ENCODE measurements around the gene PSMF1. TPM values are rescaled to one million over a fixed set of nuclear protein-coding genes. Genes with fewer than 3 reads are reported as not detected.

PSMF1 gene
- total RNA-seq, 3 donors from 2014 or later = 113 to 118 (median 117) TPM

DNA sequence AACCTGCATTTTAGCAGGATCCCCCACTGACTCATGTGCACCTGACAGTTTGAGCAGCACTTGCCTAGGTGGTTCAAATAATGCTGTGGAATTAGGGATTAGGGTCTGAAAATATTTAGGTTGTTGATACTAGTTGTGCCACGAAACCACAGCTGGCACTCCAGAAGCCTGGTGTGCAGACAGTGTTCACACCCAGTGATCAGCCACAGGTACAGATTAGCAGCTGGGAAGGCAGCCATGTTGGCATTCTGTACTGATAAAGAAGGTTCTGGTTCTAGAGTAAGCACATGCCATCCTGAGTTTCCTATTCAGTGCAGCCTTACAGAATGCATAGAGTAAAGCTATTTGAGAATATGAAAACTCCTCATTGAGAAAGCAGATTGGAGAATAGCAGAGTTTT lies 36.3 kb downstream of the PSMF1 start:
- no peak for ATAC-seq
- Histone ChIP-seq H3K4me1 (ENCODE audit: low read depth) (no peaks in the 10 kb centered on the region), H3K4me3 (no peak overlapping the region), H3K36me3 (ENCODE audit: low read depth) (no peaks in the 10 kb centered on the region), H3K9me3 (no peaks in the 10 kb centered on the region)
- TF ChIP-seq, protein P1, sequence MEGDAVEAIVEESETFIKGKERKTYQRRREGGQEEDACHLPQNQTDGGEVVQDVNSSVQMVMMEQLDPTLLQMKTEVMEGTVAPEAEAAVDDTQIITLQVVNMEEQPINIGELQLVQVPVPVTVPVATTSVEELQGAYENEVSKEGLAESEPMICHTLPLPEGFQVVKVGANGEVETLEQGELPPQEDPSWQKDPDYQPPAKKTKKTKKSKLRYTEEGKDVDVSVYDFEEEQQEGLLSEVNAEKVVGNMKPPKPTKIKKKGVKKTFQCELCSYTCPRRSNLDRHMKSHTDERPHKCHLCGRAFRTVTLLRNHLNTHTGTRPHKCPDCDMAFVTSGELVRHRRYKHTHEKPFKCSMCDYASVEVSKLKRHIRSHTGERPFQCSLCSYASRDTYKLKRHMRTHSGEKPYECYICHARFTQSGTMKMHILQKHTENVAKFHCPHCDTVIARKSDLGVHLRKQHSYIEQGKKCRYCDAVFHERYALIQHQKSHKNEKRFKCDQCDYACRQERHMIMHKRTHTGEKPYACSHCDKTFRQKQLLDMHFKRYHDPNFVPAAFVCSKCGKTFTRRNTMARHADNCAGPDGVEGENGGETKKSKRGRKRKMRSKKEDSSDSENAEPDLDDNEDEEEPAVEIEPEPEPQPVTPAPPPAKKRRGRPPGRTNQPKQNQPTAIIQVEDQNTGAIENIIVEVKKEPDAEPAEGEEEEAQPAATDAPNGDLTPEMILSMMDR (IDR thresholded peaks at IDR 0.05) = no peak
- DNase-seq = no peak
- intact Hi-C loops (cut with DNase I, micrococcal nuclease) = no loop called here

DNA sequence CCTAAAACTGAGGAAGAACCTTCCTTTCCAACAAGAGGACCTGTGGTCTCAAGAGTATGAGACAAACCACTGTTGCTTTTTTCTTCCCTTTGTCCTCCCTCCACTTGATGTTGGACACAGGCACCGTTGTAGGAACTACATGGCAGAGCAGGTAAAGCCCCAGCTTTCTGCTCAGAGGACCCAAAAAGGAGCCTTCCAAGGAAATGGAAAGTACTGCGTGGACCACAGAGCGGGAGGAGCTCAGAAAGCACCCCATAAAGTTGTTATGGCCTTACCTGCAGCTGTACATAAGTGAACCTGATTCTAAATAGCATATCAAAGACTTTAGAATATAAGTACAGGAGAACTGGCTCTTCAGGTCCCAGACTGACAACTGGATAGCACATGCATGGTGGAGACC lies 36.9 kb downstream of the PSMF1 start:
- intact Hi-C loops (cut with DNase I, micrococcal nuclease) = no loop called here
- Histone ChIP-seq H3K4me1 (ENCODE audit: low read depth) (no peaks in the 10 kb centered on the region), H3K9me3 (no peaks in the 10 kb centered on the region), H3K4me3 (no peak overlapping the region), H3K36me3 (ENCODE audit: low read depth) (no peaks in the 10 kb centered on the region)
- no peak for DNase-seq
- TF ChIP-seq, protein P1 (IDR thresholded peaks at IDR 0.05) = no peak
- ATAC-seq = no peak

DNA sequence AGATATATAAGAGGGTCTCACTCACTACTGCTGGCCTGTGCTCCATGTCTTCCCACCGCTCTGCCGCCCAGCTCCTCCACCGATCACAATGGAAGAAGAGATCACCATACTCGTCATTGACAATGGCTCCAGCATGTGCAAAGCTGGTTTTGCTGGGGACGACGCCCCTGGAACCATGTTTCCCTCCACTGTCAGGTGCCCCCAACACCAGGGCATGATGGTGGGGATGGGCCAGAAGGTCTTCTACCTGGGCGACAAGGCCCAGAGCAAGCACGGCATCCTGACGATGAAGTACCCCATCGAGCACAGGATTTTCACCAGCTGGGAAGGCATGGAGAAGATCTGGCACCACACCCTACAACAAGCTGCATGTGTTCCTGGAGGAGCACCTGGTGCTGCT lies 42.1 kb downstream of the PSMF1 start:
- intact Hi-C loops (cut with DNase I, micrococcal nuclease) = no loop called here
- no peak for ATAC-seq
- TF ChIP-seq, protein P1 (IDR thresholded peaks at IDR 0.05) = no peak

DNA sequence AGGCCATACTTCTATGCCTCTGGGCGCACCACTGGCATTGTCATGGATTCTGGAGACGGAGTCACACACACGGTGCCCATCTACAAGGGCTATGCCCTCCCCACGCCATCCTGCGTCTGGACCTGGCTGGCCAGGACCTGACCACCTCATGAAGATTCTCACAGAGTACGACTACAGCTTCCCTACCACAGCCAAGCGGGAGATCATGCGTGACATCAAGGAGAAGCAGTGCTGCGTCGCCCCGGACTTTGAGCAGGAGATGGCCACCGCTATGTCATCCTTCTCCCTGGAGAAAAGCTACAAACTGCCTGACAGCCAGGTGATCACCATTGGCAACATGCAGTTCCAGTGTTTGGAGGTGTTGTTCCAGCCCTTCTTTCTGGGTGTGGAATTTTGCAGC lies 42.6 kb downstream of the PSMF1 start:
- no peaks in the 10 kb centered on the region for H3K9me3 ChIP-seq
- no peaks in the 10 kb centered on the region for H3K36me3 ChIP-seq (ENCODE audit: low read depth)
- no peaks in the 10 kb centered on the region for H3K4me1 ChIP-seq (ENCODE audit: low read depth)
- TF ChIP-seq, protein P1 (IDR thresholded peaks at IDR 0.05) = no peak
- ATAC-seq (no peak), DNase-seq (no peak)
- intact Hi-C loops (cut with DNase I, micrococcal nuclease) = no loop called here
- H3K4me3 ChIP-seq = no peak overlapping the region

More for the DNA sequence above, 42.1 kb downstream of the PSMF1 start:
- Histone ChIP-seq H3K4me3 (no peak overlapping the region), H3K36me3 (ENCODE audit: low read depth) (no peaks in the 10 kb centered on the region), H3K9me3 (no peaks in the 10 kb centered on the region), H3K4me1 (ENCODE audit: low read depth) (no peaks in the 10 kb centered on the region)
- no peak for DNase-seq

DNA sequence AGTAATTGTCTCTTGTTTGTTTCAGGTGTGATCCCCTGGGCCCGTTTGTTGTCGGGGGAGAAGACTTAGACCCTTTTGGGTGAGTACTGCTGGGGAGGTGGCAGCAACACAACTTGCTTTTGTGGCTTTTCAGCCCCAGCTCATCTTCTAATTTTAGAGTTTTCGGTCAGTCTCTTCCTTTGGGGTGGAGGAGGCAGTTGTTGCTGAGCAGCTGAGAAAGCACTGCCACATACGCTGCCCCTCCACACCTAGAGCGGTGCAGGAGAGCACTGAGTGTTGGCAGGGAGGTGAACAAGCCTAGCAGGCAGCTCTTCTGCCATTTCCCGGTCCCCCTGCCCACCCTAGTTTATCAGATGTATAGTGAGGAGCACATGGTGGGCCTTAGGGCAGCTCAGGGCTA lies 44.7 kb downstream of the PSMF1 start:
- TF ChIP-seq, protein P1 (IDR thresholded peaks at IDR 0.05) = no peak
- no peaks in the 10 kb centered on the region for H3K4me1 ChIP-seq (ENCODE audit: low read depth)
- no peak overlapping the region for H3K4me3 ChIP-seq
- intact Hi-C loops (cut with DNase I, micrococcal nuclease) = no loop called here
- no peak for DNase-seq
- no peaks in the 10 kb centered on the region for H3K36me3 ChIP-seq (ENCODE audit: low read depth)
- no peaks in the 10 kb centered on the region for H3K9me3 ChIP-seq
- no peak for ATAC-seq

DNA sequence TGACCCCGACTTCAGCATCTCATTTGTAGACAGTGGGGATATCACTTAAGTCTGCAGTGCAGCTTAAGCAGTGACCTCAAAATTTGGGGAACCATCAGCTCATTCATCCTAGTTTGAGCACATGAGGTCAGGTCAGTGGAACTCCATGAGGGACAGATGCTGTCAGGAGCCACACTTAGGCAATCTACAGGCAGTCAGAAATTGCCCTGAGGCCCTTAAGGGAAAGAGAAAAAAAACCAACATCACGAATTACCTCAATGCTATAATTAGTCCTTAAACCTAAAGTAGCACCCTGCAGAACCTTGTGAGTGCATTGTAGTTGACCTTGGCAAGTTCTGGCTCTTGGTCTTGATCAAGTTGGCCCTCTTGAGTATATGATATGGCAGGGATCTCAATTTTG lies 45.3 kb downstream of the PSMF1 start:
- ATAC-seq (no peak), DNase-seq (no peak)
- H3K9me3 ChIP-seq = no peaks in the 10 kb centered on the region
- H3K4me1 ChIP-seq (ENCODE audit: low read depth) = no peaks in the 10 kb centered on the region
- no peaks in the 10 kb centered on the region for H3K36me3 ChIP-seq (ENCODE audit: low read depth)
- H3K4me3 ChIP-seq = no peak overlapping the region
- TF ChIP-seq, protein P1 (IDR thresholded peaks at IDR 0.05) = no peak
- intact Hi-C loops (cut with DNase I, micrococcal nuclease) = no loop called here
